Nephron (organoid): ENCODE results near the gene TIMM13.

ENCODE experiments used
- H3K27ac Mint-ChIP-seq, 3 experiments: 2 replicates each; pipeline ENCODE4 v1.8.0; 2020; ENCODE audit warnings: mixed read lengths in 3 of 3, mild to moderate bottlenecking in 2 of 3, moderate library complexity in 1 of 3
- H3K27me3 Mint-ChIP-seq: 2 replicates; pipeline ENCODE4 v1.8.0; 2021; ENCODE audit warnings: low read depth, mild to moderate bottlenecking, moderate library complexity, mixed read lengths
- H3K36me3 Mint-ChIP-seq: 2 replicates; pipeline ENCODE4 v1.8.0; 2020; ENCODE audit warnings: low read depth, mixed read lengths
- H3K4me1 Mint-ChIP-seq: 2 replicates; pipeline ENCODE4 v1.8.0; 2020; ENCODE audit warnings: mixed read lengths
- H3K4me3 Mint-ChIP-seq, 3 experiments: 2 replicates each; pipeline ENCODE4 v1.8.0; 2020; ENCODE audit warnings: mild to moderate bottlenecking in 3 of 3, mixed read lengths in 3 of 3, moderate library complexity in 2 of 3
- H3K9me3 Mint-ChIP-seq: 2 replicates; pipeline ENCODE4 v1.8.0; 2020; ENCODE audit warnings: mixed read lengths
- TF ChIP-seq, protein P1 (sequence below), 3 experiments: fragments of 200-600 bp; sonication (generic); IDR thresholded peaks; one replicate each; pipeline ENCODE4 v1.5.0; 2021; ENCODE audit warnings: antibody characterized with exemption in 3 of 3; ENCODE audit not compliant: unreplicated experiment in 3 of 3

Gene TIMM13

DNA sequence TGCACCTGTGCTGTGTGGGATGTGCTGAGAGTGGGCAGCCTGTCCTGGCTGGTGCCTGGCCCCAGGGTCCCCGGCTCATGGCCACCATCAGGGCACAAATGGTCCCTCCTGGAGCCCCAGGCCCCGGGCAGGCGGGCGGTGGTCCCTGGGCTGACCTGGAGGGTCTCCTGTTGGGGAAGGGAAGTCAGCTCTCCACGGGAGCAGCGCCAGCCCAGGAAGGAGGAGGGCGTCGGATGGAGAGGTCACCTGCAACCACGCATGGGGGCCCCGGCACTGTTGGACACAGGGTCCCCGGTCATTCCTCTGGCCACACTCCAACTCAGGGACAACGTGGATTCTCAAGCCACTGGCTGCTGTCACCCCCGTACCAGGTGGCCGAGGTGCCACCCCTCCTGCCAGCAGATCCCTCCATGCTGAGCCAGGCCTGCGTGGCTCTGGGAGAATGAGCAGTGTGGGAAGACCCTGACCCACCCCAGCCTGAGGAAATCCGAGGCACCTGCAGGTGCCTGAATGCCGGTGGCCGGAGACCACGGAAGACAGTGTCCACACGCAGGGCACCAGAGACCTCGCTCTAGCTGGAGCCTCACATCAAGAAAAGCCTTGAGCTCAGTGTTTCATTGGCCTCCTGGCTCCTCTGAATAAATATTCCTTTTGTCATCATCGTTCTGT is 15.9 kb upstream of the TIMM13 start:
- peaks cover 18% of the 10 kb centered on the region for H3K36me3 Mint-ChIP-seq
- no peaks in the 10 kb centered on the region for H3K27me3 Mint-ChIP-seq
- no peak overlapping the region for H3K4me3 Mint-ChIP-seq
- H3K4me1 Mint-ChIP-seq, result peaks cover 14% of the 10 kb centered on the region
- no peaks in the 10 kb centered on the region for H3K9me3 Mint-ChIP-seq
- H3K27ac Mint-ChIP-seq, result no peak overlapping the region
- TF ChIP-seq, protein P1, sequence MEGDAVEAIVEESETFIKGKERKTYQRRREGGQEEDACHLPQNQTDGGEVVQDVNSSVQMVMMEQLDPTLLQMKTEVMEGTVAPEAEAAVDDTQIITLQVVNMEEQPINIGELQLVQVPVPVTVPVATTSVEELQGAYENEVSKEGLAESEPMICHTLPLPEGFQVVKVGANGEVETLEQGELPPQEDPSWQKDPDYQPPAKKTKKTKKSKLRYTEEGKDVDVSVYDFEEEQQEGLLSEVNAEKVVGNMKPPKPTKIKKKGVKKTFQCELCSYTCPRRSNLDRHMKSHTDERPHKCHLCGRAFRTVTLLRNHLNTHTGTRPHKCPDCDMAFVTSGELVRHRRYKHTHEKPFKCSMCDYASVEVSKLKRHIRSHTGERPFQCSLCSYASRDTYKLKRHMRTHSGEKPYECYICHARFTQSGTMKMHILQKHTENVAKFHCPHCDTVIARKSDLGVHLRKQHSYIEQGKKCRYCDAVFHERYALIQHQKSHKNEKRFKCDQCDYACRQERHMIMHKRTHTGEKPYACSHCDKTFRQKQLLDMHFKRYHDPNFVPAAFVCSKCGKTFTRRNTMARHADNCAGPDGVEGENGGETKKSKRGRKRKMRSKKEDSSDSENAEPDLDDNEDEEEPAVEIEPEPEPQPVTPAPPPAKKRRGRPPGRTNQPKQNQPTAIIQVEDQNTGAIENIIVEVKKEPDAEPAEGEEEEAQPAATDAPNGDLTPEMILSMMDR (IDR thresholded peaks at IDR 0.05; ENCODE audit: unreplicated experiment in 3 of 3), result no peak

DNA sequence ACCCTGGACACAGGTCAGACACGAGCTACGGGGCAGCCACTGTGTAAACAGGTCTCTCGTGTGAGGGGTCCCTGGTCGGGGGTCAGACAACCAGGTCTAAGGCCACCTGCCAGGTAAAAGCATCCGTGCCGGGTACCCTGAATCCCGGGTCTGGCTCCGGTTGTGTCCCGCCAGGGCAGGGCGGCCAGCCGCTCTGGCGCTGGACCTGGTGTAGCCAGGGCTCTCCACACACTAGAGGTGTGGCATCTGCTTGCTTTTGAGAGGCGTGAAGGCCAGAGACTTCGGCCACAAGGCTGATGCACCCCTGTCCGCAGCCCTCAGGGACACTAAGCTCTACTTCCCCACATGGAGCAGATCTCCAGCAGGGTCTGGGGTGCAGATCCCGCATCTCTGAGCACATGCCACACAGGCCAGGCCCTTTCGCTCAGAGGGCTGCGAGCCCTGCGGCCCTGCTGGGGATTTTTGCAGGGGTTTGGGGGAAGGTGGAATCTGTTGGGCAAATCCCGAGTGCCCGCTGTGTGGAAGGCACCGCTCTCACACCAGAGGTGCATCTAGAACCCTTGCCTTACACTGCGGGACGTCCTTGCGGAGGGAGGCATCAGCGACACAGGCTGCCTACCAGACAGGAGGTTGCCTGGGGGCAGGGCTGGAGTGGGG is 13.8 kb upstream of the TIMM13 start:
- H3K4me1 Mint-ChIP-seq, result peaks cover 2% of the 10 kb centered on the region
- no peaks in the 10 kb centered on the region for H3K27me3 Mint-ChIP-seq
- H3K36me3 Mint-ChIP-seq, result peaks cover 18% of the 10 kb centered on the region
- H3K4me3 Mint-ChIP-seq, result no peak overlapping the region
- TF ChIP-seq, protein P1 (IDR thresholded peaks at IDR 0.05; ENCODE audit: unreplicated experiment in 3 of 3), result no peak
- H3K27ac Mint-ChIP-seq, result no peak overlapping the region
- H3K9me3 Mint-ChIP-seq, result no peaks in the 10 kb centered on the region

DNA sequence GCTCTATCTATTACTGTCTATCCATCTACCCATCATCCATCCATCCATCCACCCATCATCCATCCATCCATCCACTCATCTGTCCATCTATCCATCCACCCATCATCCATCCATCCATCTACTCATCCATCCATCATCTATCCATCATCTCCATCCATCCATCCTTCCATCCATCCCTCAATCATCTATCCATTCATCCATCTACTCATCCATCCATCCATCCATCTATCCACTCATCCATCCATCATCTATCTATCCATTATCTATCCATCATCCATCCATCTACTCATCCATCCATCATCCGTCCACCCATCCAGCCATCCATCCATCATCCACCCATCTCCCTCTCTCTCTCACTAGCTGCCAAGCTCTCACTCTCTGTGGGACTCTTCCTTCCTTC is 13.1 kb upstream of the TIMM13 start:
- Mint-ChIP-seq H3K4me3 (no peak overlapping the region), H3K27ac (no peak overlapping the region), H3K27me3 (no peaks in the 10 kb centered on the region)

DNA sequence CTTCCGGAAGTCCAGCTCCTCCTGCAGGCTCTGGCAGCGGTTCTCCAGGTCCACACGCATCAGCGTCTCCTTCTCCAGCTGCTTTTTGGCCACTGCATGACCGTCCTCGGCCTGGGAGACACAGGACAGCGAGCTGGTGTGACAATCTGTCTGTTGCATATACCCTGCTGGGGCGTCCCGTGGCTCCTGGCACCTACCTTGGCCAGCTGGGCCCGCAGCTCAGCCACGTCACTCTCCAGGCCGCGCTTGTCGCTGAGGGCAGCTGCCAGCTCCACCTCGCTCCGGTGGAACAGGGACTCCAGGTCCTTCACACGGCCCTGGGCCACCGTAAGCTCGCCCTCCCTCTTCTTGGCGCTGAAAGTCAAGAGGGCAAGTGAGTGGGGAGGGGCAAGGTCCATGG is 10.8 kb upstream of the TIMM13 start:
- Mint-ChIP-seq H3K27me3 (no peaks in the 10 kb centered on the region), H3K4me3 (no peak overlapping the region), H3K36me3 (peaks cover 17% of the 10 kb centered on the region), H3K4me1 (no peaks in the 10 kb centered on the region), H3K9me3 (no peaks in the 10 kb centered on the region), H3K27ac (no peak overlapping the region)
- TF ChIP-seq, protein P1 (IDR thresholded peaks at IDR 0.05; ENCODE audit: unreplicated experiment in 3 of 3), result no peak

More for the DNA sequence above, 13.1 kb upstream of the TIMM13 start:
- TF ChIP-seq, protein P1 (IDR thresholded peaks at IDR 0.05; ENCODE audit: unreplicated experiment in 3 of 3), result no peak
- Mint-ChIP-seq H3K9me3 (no peaks in the 10 kb centered on the region), H3K4me1 (no peaks in the 10 kb centered on the region), H3K36me3 (peaks cover 19% of the 10 kb centered on the region)

DNA sequence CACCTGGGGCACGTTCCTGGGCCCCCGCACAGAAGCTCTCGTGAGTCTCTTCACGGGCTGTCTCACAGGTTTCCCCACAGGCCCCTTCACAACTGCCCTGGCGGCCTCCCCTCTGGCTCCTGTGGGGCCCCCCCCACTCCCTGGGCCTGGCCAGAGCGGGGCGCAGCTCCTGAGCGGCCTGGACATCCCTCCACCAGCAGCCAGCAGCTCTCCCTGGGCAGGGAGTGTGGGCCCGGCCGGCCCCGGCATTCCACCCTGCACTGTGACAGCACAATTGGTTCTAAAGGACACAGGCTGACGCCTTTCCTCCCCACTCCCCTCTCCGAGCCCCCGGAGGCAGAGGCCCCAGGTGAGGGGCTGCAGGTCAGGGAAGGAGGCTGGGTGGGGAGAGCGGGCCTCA is 9.5 kb upstream of the TIMM13 start:
- TF ChIP-seq, protein P1 (IDR thresholded peaks at IDR 0.05; ENCODE audit: unreplicated experiment in 3 of 3), result no peak
- no peaks in the 10 kb centered on the region for H3K9me3 Mint-ChIP-seq
- H3K36me3 Mint-ChIP-seq, result peaks cover 20% of the 10 kb centered on the region
- no peak overlapping the region for H3K27ac Mint-ChIP-seq
- H3K4me3 Mint-ChIP-seq, result no peak overlapping the region
- no peaks in the 10 kb centered on the region for H3K27me3 Mint-ChIP-seq
- no peaks in the 10 kb centered on the region for H3K4me1 Mint-ChIP-seq

DNA sequence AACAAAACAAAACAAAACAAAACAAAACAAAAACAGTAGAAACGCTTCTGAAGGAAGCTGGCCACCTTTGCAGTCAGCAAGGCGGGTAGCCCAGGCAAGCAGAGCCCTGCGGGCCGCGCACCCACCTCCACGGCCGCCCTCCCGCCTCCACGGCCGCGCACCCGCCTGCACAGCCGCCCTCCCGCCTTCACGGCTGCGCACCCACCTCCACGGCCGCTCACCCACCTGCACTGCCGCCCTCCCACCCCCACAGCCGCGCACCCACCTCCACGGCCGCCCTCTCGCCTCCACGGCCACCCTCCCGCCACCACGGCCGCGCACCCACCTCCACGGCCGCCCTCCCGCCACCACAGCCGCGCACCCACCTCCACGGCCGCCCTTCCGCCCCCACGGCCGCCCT is 9.0 kb upstream of the TIMM13 start:
- H3K9me3 Mint-ChIP-seq, result no peaks in the 10 kb centered on the region
- H3K4me3 Mint-ChIP-seq, result no peak overlapping the region
- H3K27me3 Mint-ChIP-seq, result no peaks in the 10 kb centered on the region
- H3K4me1 Mint-ChIP-seq, result no peaks in the 10 kb centered on the region
- TF ChIP-seq, protein P1 (IDR thresholded peaks at IDR 0.05; ENCODE audit: unreplicated experiment in 3 of 3), result no peak
- H3K27ac Mint-ChIP-seq, result no peak overlapping the region
- H3K36me3 Mint-ChIP-seq, result peaks cover 15% of the 10 kb centered on the region
